Ascending aorta (tissue), 2 donors: ENCODE measurements around the gene MGMT. TPM values are rescaled to one million over a fixed set of nuclear protein-coding genes. Genes with fewer than 3 reads are reported as not detected.

ENCODE experiments used
- DNase-seq, 2 donors: peaks; one replicate each; pipeline ENCODE4 v3.0.0-alpha.2; 2019; ENCODE audit warnings: low spot score in 2 of 2
- H3K27ac ChIP-seq, 2 donors: fragments of 200-600 bp; sonication (generic); one replicate each; pipeline ENCODE4 v1.5.1; 2016 to 2017; ENCODE audit warnings: mild to moderate bottlenecking in 1 of 2
- H3K27me3 ChIP-seq: fragments of 200-600 bp; sonication (generic); one replicate; pipeline ENCODE4 v1.5.1; 2017
- H3K36me3 ChIP-seq, 2 donors: fragments of 200-600 bp; sonication (generic); one replicate each; pipeline ENCODE4 v1.5.1; 2016
- H3K4me1 ChIP-seq, 2 donors: fragments of 200-600 bp; sonication (generic); one replicate each; pipeline ENCODE4 v1.5.1; 2016 to 2017; ENCODE audit warnings: mild to moderate bottlenecking in 1 of 2
- H3K4me3 ChIP-seq, 2 donors: fragments of 200-600 bp; sonication (generic); one replicate each; pipeline ENCODE4 v1.5.1; 2016 to 2017; ENCODE audit warnings: mild to moderate bottlenecking in 1 of 2
- H3K9me3 ChIP-seq, 2 donors: fragments of 200-600 bp; sonication (generic); one replicate each; pipeline ENCODE4 v1.5.1; 2016
- intact Hi-C: fragments of 100-400 bp; cut with DNase I; formaldehyde crosslinking; loops from one replicate; pipeline ENCODE4 v1.15.1; 2023
- total RNA-seq: library from RNA; depleted of rRNA; stranded (reverse); fragments of >200 nt; gene quantifications from one replicate; pipeline ENCODE4 v1.1.0, GENCODE V29; 2016
- TF ChIP-seq, protein P1 (sequence below), 3 experiments: fragments of 200-600 bp in 2 of 3; fragments of 450-650 bp in 1 of 3; sonication (generic) in 2 of 3; IDR thresholded peaks; one replicate each; pipeline ENCODE4 v1.5.1; 2016 to 2019; ENCODE audit warnings: antibody characterized with exemption in 3 of 3, mild to moderate bottlenecking in 1 of 3, moderate library complexity in 1 of 3

Gene MGMT
- total RNA-seq, 1 donor from 2014 or later: 7.0 TPM

DNA sequence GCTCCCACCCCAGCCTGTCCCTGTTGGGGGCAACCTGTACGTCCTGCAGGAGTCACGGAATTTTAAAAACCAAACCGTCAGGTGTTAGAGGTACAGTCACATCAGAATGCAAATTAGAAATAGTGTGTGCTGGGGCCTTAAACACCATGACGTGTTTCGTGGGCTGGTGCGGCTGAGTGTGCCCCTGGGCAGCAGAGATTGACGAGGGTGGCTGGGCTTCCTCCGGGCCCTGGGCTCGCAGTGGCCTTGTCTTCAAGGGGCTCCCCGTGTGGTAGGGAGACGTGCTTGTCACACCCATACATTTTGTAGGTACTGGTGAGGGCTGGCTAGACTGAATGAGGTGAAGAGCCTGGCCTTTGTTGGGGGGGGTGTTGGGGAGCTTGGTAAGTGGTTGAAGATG lies 7.6 kb downstream of the MGMT start:
- Histone ChIP-seq H3K4me1 (no peaks in the 10 kb centered on the region), H3K4me3 (no peak overlapping the region), H3K27me3 (no peaks in the 10 kb centered on the region), H3K9me3 (peaks cover 0 to 2% of the 10 kb centered on the region in 2 donors), H3K36me3 (peaks cover 5 to 9% of the 10 kb centered on the region in 2 donors), H3K27ac (no peak overlapping the region)
- DNase-seq: no peak
- intact Hi-C loops: no loop called here
- TF ChIP-seq, protein P1, sequence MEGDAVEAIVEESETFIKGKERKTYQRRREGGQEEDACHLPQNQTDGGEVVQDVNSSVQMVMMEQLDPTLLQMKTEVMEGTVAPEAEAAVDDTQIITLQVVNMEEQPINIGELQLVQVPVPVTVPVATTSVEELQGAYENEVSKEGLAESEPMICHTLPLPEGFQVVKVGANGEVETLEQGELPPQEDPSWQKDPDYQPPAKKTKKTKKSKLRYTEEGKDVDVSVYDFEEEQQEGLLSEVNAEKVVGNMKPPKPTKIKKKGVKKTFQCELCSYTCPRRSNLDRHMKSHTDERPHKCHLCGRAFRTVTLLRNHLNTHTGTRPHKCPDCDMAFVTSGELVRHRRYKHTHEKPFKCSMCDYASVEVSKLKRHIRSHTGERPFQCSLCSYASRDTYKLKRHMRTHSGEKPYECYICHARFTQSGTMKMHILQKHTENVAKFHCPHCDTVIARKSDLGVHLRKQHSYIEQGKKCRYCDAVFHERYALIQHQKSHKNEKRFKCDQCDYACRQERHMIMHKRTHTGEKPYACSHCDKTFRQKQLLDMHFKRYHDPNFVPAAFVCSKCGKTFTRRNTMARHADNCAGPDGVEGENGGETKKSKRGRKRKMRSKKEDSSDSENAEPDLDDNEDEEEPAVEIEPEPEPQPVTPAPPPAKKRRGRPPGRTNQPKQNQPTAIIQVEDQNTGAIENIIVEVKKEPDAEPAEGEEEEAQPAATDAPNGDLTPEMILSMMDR (IDR thresholded peaks at IDR 0.05): no peak

DNA sequence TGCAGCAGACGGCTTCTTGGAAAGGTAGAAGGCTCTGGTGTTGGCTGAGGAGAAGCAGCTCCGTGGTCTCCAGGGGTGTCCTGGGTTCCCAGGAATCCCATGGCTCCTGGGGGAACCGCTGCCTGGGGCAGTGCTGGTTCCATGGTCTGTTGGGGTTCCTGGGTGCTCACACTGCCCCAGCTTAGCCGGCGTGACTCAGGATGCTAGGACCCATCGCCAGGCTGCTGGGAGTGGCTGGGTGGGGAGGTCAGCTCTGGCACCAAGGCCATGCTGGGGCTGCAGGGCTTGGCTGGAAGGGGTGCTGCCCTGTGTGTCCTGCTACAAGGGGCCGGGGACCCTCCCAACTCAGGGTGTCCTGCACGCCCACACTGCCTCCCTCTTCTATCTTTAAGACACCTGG lies 9.4 kb downstream of the MGMT start:
- no peak for DNase-seq
- H3K4me3 ChIP-seq: no peak overlapping the region
- peaks cover 4% of the 10 kb centered on the region in 2 donors for H3K36me3 ChIP-seq
- no peak overlapping the region for H3K27ac ChIP-seq
- intact Hi-C loops: no loop called here
- H3K4me1 ChIP-seq: no peaks in the 10 kb centered on the region
- peaks cover 4 to 12% of the 10 kb centered on the region in 2 donors for H3K9me3 ChIP-seq
- TF ChIP-seq, protein P1 (IDR thresholded peaks at IDR 0.05): no peak
- H3K27me3 ChIP-seq: no peaks in the 10 kb centered on the region

- Histone ChIP-seq H3K27ac (no peak overlapping the region), H3K27me3 (no peaks in the 10 kb centered on the region), H3K4me3 (no peak overlapping the region), H3K36me3 (peaks cover 0 to 4% of the 10 kb centered on the region in 2 donors), H3K4me1 (no peaks in the 10 kb centered on the region), H3K9me3 (peaks cover 8 to 18% of the 10 kb centered on the region in 2 donors)
- DNase-seq: no peak
- TF ChIP-seq, protein P1 (IDR thresholded peaks at IDR 0.05): no peak
- intact Hi-C loops: no loop called here
These were observed 10.0 kb downstream of the MGMT start for GRCh38 chr10:129477051-129477450.

DNA sequence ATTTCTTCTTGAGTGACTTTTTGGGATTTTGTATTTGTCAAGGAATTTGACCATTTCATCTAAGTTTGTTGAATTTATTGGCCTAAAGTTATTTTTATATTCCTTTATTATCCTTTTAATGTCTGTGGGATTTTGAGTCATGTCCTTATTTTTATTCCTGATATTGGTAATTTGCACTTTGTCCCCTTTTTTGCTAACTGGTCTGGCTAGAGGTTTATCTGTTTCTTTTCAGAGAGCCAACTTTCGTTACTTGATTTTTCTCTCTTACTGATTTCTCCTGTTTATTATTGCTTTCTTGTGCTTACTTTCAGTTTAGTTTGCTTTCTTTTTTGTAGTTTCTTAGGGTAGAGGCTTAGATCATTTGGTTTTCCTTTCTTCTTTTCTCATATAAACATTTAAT lies 14.6 kb downstream of the MGMT start:
- TF ChIP-seq, protein P1 (IDR thresholded peaks at IDR 0.05): no peak
- Histone ChIP-seq H3K27me3 (no peaks in the 10 kb centered on the region), H3K36me3 (no peaks in the 10 kb centered on the region), H3K4me3 (no peak overlapping the region), H3K9me3 (peaks cover 20 to 47% of the 10 kb centered on the region in 2 donors), H3K4me1 (no peaks in the 10 kb centered on the region), H3K27ac (no peak overlapping the region)
- intact Hi-C loops: no loop called here
- no peak for DNase-seq

DNA sequence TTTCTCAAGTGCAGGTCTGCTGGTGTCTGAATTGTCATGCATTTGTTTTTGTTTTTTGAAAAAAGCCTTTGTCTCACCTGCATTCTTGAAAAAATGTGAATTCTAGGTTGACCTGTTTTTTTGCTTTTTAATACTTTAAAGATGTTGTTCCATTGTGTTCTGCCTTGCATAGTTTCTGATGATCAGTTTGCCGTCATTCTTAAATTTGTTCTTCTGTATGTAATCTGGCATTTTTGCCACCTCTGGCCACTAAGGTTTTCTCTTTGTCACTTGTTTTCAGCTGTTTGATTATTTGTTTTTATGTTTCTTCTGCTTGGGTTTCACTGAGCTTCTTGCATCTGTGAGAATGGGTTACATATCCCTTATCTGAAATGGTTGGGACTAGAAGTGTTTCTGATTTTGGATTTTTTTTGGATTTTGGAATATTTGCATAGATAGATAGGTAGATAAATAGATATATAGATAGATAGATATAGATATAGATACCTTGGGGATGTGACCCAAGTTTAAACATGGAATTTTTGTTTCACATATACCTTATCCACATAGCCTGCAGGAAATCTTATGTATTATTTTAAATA lies 16.5 kb downstream of the MGMT start:
- Histone ChIP-seq H3K36me3 (no peaks in the 10 kb centered on the region), H3K27ac (no peak overlapping the region), H3K27me3 (no peaks in the 10 kb centered on the region), H3K4me3 (no peak overlapping the region), H3K9me3 (peaks cover 20 to 47% of the 10 kb centered on the region in 2 donors), H3K4me1 (no peaks in the 10 kb centered on the region)
- TF ChIP-seq, protein P1 (IDR thresholded peaks at IDR 0.05): no peak
- no peak for DNase-seq
- intact Hi-C loops: no loop called here

- Histone ChIP-seq H3K4me3 (no peak overlapping the region), H3K36me3 (no peaks in the 10 kb centered on the region), H3K4me1 (no peaks in the 10 kb centered on the region), H3K27ac (no peak overlapping the region), H3K27me3 (no peaks in the 10 kb centered on the region), H3K9me3 (peaks cover 26 to 56% of the 10 kb centered on the region in 2 donors)
- DNase-seq: no peak
- intact Hi-C loops: no loop called here
- TF ChIP-seq, protein P1 (IDR thresholded peaks at IDR 0.05): no peak
These were observed 19.8 kb downstream of the MGMT start for GRCh38 chr10:129486805-129487204.
